Activated CD4-positive, alpha-beta T cell treated with anti-CD3 and anti-CD28 coated beads for 4 hours (primary cell): ENCODE data around the gene EGFL7.

ENCODE experiments used
- DNase-seq, 2 donors: peaks; one replicate each; pipeline ENCODE4 v3.0.0-alpha.2; 2020

The EGFL7 gene

GRCh38 chr9:136625101-136626065, 37.3 kb upstream of the EGFL7 start:
- no peak for DNase-seq

DNA sequence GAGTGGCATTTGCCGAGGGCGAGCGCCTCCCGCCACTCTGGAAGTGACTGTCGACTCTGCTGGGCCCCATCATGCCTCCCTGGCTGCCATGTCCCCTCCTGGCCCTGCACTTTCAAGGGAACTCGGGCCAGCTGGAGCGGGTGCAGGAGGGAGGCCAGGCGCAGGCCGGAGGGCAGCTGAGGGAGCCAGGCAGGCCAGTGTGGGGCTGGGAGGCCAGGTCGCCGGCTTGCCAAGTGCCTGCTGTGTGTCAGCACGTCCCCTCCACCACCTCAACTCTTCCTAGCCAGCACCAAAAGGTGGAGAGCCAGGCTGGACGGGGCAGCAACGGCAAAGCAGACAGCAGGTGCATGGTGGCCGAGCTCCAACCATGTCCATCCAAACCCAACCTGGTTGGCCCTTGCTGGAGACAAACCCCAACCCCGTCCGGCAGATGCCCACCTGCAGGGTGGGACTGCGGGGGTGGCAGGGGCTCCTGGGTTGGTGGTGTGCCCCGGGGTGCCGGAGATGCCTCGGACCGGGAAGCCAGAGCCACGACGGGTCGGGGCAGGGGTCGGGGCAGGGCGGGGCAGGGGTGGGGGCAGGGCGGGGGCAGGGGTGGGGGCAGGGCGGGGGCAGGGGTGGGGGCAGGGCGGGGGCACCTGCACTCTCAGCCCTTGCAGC, 36.5 kb upstream of the EGFL7 start:
- no peak for DNase-seq

GRCh38 chr9:136626740-136627642, 35.7 kb upstream of the EGFL7 start:
- DNase-seq = no peak

- DNase-seq = no peak
These were observed 35.0 kb upstream of the EGFL7 start for GRCh38 chr9:136627703-136628102.

- DNase-seq = no peak
These were observed 34.4 kb upstream of the EGFL7 start for GRCh38 chr9:136628268-136628667.

- DNase-seq = no peak
These were observed 33.5 kb upstream of the EGFL7 start for GRCh38 chr9:136629001-136629878.

GRCh38 chr9:136629879-136630661, 32.6 kb upstream of the EGFL7 start:
- peak; percentile 47 to 58 for DNase-seq

DNA sequence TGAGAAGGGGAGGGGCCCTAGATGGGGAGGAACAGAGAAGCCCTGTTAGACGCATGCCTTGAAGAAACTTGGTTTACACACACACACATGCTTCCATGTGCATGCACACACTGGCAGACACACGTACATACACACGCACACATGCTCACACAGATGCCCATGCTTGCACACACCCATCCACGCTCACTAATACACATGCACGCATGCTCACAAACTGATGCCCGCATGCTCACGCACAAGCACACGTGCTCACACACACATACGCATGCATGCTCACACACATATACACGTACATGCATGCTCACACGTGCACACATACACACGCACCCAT, 32.1 kb upstream of the EGFL7 start:
- no peak for DNase-seq

- DNase-seq = peak; percentile 70 to 82
These were observed 31.4 kb upstream of the EGFL7 start for GRCh38 chr9:136631038-136632000.

DNA sequence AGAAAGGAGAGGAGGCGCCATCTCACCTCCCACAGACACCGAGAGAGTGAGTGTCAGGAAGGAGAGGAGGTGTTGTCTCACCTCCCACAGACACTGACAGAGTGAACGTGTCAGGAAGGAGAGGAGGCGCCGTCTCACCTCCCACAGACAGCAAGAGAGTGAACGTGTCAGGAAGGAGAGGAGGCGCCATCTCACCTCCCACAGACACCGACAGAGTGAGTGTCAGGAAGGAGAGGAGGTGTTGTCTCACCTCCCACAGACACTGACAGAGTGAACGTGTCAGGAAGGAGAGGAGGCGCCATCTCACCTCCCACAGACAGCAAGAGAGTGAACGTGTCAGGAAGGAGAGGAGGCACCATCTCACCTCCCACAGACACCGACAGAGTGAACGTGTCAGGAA, 30.6 kb upstream of the EGFL7 start:
- peak in 1 of 2 donors; percentile 33 for DNase-seq

GRCh38 chr9:136632491-136633106, 30.1 kb upstream of the EGFL7 start:
- peak; percentile 19 to 29 for DNase-seq

- DNase-seq = no peak
These were observed 27.8 kb upstream of the EGFL7 start for GRCh38 chr9:136634904-136635303.

- DNase-seq = no peak
These were observed 22.3 kb upstream of the EGFL7 start for GRCh38 chr9:136640171-136641111.

- DNase-seq = no peak
These were observed 20.2 kb upstream of the EGFL7 start for GRCh38 chr9:136642439-136642921.

- DNase-seq = no peak
These were observed 18.9 kb upstream of the EGFL7 start for GRCh38 chr9:136643596-136644342.

DNA sequence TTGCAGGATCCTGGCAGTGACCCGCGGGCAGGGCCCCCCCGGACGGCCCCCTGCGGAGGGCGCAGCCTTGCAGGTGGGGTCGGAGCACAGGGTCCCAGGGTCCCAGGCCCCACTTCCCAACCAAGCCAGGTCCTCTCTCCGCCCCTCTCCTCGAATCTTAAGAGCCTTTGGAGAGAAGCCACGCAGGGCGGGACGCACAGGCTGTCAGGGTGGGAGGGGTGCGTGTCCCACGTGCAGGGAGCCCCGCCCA, 18.4 kb upstream of the EGFL7 start:
- no peak for DNase-seq

- peak; percentile 63 to 80 for DNase-seq
These were observed 17.9 kb upstream of the EGFL7 start for GRCh38 chr9:136644593-136645351.
